H9 (cell line): Measurements from ENCODE around the gene LY6G5C. TPM values are rescaled to one million over a fixed set of nuclear protein-coding genes. Genes with fewer than 3 reads are reported as not detected.

Source experiments
- DNase-seq: peaks from one replicate; pipeline ENCODE4 v3.0.0-alpha.2; 2017
- H2AFZ ChIP-seq: one replicate; pipeline ENCODE4 v1.6.1; 2013; ENCODE audit warnings: mild to moderate bottlenecking, low read length, control low read depth, moderate library complexity
- H2AK5ac ChIP-seq: 2 replicates; pipeline ENCODE4 v1.6.1; 2013; ENCODE audit warnings: low read length, control low read depth, mixed read lengths; ENCODE audit not compliant: insufficient read length
- H2BK120ac ChIP-seq: one replicate; pipeline ENCODE4 v1.6.1; 2013; ENCODE audit warnings: low read depth, mild to moderate bottlenecking, low read length, control low read depth, inconsistent platforms; ENCODE audit not compliant: poor library complexity, severe bottlenecking
- H2BK12ac ChIP-seq: 2 replicates; pipeline ENCODE4 v1.6.1; 2013; ENCODE audit warnings: low read length, control low read depth, mixed read lengths, low read depth; ENCODE audit not compliant: insufficient read length
- H2BK15ac ChIP-seq: 2 replicates; pipeline ENCODE4 v1.6.1; 2013; ENCODE audit warnings: low read depth, low read length, control low read depth
- H2BK20ac ChIP-seq: one replicate; pipeline ENCODE4 v1.6.1; 2013; ENCODE audit warnings: low read depth, mild to moderate bottlenecking, low read length, control low read depth, inconsistent platforms; ENCODE audit not compliant: poor library complexity, severe bottlenecking
- H2BK5ac ChIP-seq: 2 replicates; pipeline ENCODE4 v1.6.1; 2013; ENCODE audit warnings: low read length, control low read depth, mixed read lengths; ENCODE audit not compliant: insufficient read length
- H3K14ac ChIP-seq: 2 replicates; pipeline ENCODE4 v1.6.1; 2013; ENCODE audit warnings: low read length, control low read depth; ENCODE audit not compliant: insufficient read depth
- H3K18ac ChIP-seq: 2 replicates; pipeline ENCODE4 v1.6.1; 2013; ENCODE audit warnings: low read depth, mild to moderate bottlenecking, mixed read lengths, low read length, control low read depth; ENCODE audit not compliant: insufficient read length
- H3K23ac ChIP-seq: 2 replicates; pipeline ENCODE4 v1.6.1; 2013; ENCODE audit warnings: low read length, control low read depth, mixed read lengths, low read depth; ENCODE audit not compliant: insufficient read length
- H3K23me2 ChIP-seq: 2 replicates; pipeline ENCODE4 v1.6.1; 2013; ENCODE audit warnings: low read depth, mild to moderate bottlenecking, mixed read lengths, low read length, control low read depth; ENCODE audit not compliant: insufficient read length, poor library complexity, severe bottlenecking
- H3K27ac ChIP-seq: 2 replicates; pipeline ENCODE4 v1.5.1; 2013; ENCODE audit warnings: low read length, control low read depth, mixed read lengths, low read depth; ENCODE audit not compliant: insufficient read length
- H3K27me3 ChIP-seq: 2 replicates; pipeline ENCODE4 v1.6.1; 2013; ENCODE audit warnings: low read length, control low read depth, inconsistent platforms; ENCODE audit not compliant: insufficient read depth
- H3K4ac ChIP-seq: 2 replicates; pipeline ENCODE4 v1.6.1; 2013; ENCODE audit warnings: low read depth, mild to moderate bottlenecking, control low read depth, inconsistent platforms, low read length, moderate library complexity
- H3K4me1 ChIP-seq: 2 replicates; pipeline ENCODE4 v1.6.1; 2013; ENCODE audit warnings: low read length, control low read depth, inconsistent platforms; ENCODE audit not compliant: insufficient read depth
- H3K4me2 ChIP-seq: 2 replicates; pipeline ENCODE4 v1.6.1; 2013; ENCODE audit warnings: low read length, control low read depth, mixed read lengths; ENCODE audit not compliant: insufficient read length, insufficient read depth
- H3K56ac ChIP-seq: 2 replicates; pipeline ENCODE4 v1.6.1; 2013; ENCODE audit warnings: low read depth, mild to moderate bottlenecking, mixed read lengths, low read length, control low read depth; ENCODE audit not compliant: insufficient read length
- H3K79me1 ChIP-seq: 2 replicates; pipeline ENCODE4 v1.6.1; 2013; ENCODE audit warnings: low read depth, mild to moderate bottlenecking, moderate library complexity, low read length, control low read depth, inconsistent platforms; ENCODE audit not compliant: insufficient read depth, poor library complexity, severe bottlenecking
- H3K79me2 ChIP-seq: 2 replicates; pipeline ENCODE4 v1.6.1; 2013; ENCODE audit warnings: low read length, control low read depth, inconsistent platforms; ENCODE audit not compliant: insufficient read depth
- H3K9ac ChIP-seq: 2 replicates; pipeline ENCODE4 v1.6.1; 2013; ENCODE audit warnings: low read length, control low read depth, mixed read lengths; ENCODE audit not compliant: insufficient read length; ENCODE audit errors: extremely low read depth
- H3K9me3 ChIP-seq: one replicate; pipeline ENCODE4 v1.6.1; 2013; ENCODE audit warnings: low read depth, low read length, inconsistent platforms; ENCODE audit not compliant: control insufficient read depth
- H3T11ph ChIP-seq: one replicate; pipeline ENCODE4 v1.6.1; 2013; ENCODE audit warnings: mild to moderate bottlenecking, low read length, control low read depth, inconsistent platforms
- H4K20me1 ChIP-seq: one replicate; pipeline ENCODE4 v1.6.1; 2013; ENCODE audit not compliant: control insufficient read depth, insufficient read length, insufficient read depth
- H4K5ac ChIP-seq: 2 replicates; pipeline ENCODE4 v1.6.1; 2013; ENCODE audit warnings: low read depth, mild to moderate bottlenecking, mixed read lengths, low read length, control low read depth; ENCODE audit not compliant: insufficient read length
- H4K8ac ChIP-seq: replicated peaks from 2 replicates; pipeline ENCODE4 v1.6.1; 2013; ENCODE audit warnings: low read length, control low read depth, mixed read lengths, low read depth; ENCODE audit not compliant: insufficient read length
- H4K91ac ChIP-seq: 2 replicates; pipeline ENCODE4 v1.6.1; 2013; ENCODE audit warnings: low read depth, mild to moderate bottlenecking, moderate library complexity, mixed read lengths, low read length, control low read depth; ENCODE audit not compliant: insufficient read length
- H3K27ac Mint-ChIP-seq, 3 experiments: 2 replicates in 2 of 3; 3 replicates in 1 of 3; pipeline ENCODE4 v1.8.0; 2020 to 2021; ENCODE audit warnings: mixed read lengths in 3 of 3, mild to moderate bottlenecking in 1 of 3, moderate library complexity in 1 of 3
- H3K27me3 Mint-ChIP-seq: 2 replicates; pipeline ENCODE4 v1.8.0; 2021; ENCODE audit warnings: low read depth, mild to moderate bottlenecking, moderate library complexity, mixed read lengths
- H3K36me3 Mint-ChIP-seq, 3 experiments: 2 replicates in 2 of 3; 3 replicates in 1 of 3; pipeline ENCODE4 v1.8.0; 2020 to 2021; ENCODE audit warnings: low read depth in 3 of 3, mixed read lengths in 3 of 3; ENCODE audit not compliant: insufficient read depth in 1 of 3
- H3K4me1 Mint-ChIP-seq, 2 experiments: 2 replicates each; pipeline ENCODE4 v1.8.0; 2020; ENCODE audit warnings: mixed read lengths in 2 of 2
- H3K4me3 Mint-ChIP-seq, 2 experiments: 2 replicates in 1 of 2; 3 replicates in 1 of 2; pipeline ENCODE4 v1.8.0; 2020 to 2021; ENCODE audit warnings: mild to moderate bottlenecking in 2 of 2, mixed read lengths in 2 of 2, moderate library complexity in 1 of 2
- H3K9me3 Mint-ChIP-seq, 2 experiments: 2 replicates in 1 of 2; 3 replicates in 1 of 2; pipeline ENCODE4 v1.8.0; 2020; ENCODE audit warnings: mild to moderate bottlenecking in 2 of 2, mixed read lengths in 2 of 2, moderate library complexity in 1 of 2
- WGBS: extraction: QIAGEN DNeasy Blood & Tissue Kit; methylation state at CpG from one replicate; pipeline ENCODE4 v1.1.7; 2013; ENCODE audit warnings: missing lambda C conversion rate, low lambda C conversion rate, mixed read lengths; ENCODE audit not compliant: insufficient read length; ENCODE audit errors: extremely low coverage; 5-methylcytosine and 5-hydroxymethylcytosine counted together
- total RNA-seq: library from RNA; stranded (reverse); gene quantifications from 2 replicates; pipeline ENCODE4 v1.2.1, GENCODE V29; 2021
- TF ChIP-seq, protein P1 (sequence below): fragments of 200-600 bp; sonication (generic); conservative IDR thresholded peaks from 3 replicates; pipeline ENCODE4 v1.8.0; 2021; ENCODE audit warnings: antibody characterized with exemption, mild to moderate bottlenecking

LY6G5C gene
- total RNA-seq, 1 experiment from 2014 or later, result 2.2 TPM

DNA sequence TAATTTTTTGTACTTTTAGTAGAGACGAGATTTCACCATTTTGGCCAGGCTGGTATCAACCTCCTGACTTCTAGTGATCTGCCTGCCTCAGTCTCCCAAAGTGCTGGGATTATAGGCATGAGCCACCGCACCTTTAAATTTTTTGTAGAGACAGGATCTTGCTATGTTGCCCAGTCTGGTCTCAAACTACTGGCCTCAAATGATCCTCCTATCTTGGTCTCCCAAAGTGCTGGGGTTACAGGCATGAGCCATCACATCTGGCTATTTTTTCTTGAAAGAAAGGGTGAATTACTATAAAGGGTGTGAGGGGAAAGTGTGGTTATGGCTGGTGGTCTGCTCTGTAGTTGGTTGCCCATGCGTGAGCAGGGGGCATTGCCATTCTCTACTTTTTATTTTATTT is 27.4 kb upstream of the LY6G5C start:
- H3K27me3 ChIP-seq, result no peaks in the 10 kb centered on the region
- no peak overlapping the region for H3K14ac ChIP-seq
- no peak overlapping the region for H2BK15ac ChIP-seq
- no peaks in the 10 kb centered on the region for H3K23me2 ChIP-seq
- no CpG with 5 or more reads among the region's 3 CpGs for WGBS
- H3K18ac ChIP-seq, result no peak overlapping the region
- DNase-seq, result no peak
- no peak overlapping the region for H3K56ac ChIP-seq
- H3K9me3 ChIP-seq, result no peaks in the 10 kb centered on the region
- no peak overlapping the region for H2AK5ac ChIP-seq
- peaks cover 9% of the 10 kb centered on the region for H3K27me3 Mint-ChIP-seq
- no peaks in the 10 kb centered on the region for H3K79me1 ChIP-seq
- no peak overlapping the region for H2BK20ac ChIP-seq
- peaks cover 18 to 23% of the 10 kb centered on the region in 2 experiments for H3K4me1 Mint-ChIP-seq
- no peaks in the 10 kb centered on the region for H4K20me1 ChIP-seq
- no peaks in the 10 kb centered on the region for H3K79me2 ChIP-seq
- H2AFZ ChIP-seq, result no peak overlapping the region
- H2BK12ac ChIP-seq, result no peak overlapping the region
- H3K27ac ChIP-seq, result no peak overlapping the region
- no peak overlapping the region for H2BK5ac ChIP-seq
- TF ChIP-seq, protein P1, sequence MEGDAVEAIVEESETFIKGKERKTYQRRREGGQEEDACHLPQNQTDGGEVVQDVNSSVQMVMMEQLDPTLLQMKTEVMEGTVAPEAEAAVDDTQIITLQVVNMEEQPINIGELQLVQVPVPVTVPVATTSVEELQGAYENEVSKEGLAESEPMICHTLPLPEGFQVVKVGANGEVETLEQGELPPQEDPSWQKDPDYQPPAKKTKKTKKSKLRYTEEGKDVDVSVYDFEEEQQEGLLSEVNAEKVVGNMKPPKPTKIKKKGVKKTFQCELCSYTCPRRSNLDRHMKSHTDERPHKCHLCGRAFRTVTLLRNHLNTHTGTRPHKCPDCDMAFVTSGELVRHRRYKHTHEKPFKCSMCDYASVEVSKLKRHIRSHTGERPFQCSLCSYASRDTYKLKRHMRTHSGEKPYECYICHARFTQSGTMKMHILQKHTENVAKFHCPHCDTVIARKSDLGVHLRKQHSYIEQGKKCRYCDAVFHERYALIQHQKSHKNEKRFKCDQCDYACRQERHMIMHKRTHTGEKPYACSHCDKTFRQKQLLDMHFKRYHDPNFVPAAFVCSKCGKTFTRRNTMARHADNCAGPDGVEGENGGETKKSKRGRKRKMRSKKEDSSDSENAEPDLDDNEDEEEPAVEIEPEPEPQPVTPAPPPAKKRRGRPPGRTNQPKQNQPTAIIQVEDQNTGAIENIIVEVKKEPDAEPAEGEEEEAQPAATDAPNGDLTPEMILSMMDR, result no peak
- H3K9me3 Mint-ChIP-seq, result no peaks in the 10 kb centered on the region
- no peak overlapping the region for H3K9ac ChIP-seq
- H4K91ac ChIP-seq, result no peak overlapping the region
- H4K5ac ChIP-seq, result no peak overlapping the region
- H3K4me3 Mint-ChIP-seq, result no peak overlapping the region
- no peak overlapping the region for H3K4ac ChIP-seq
- no peak overlapping the region for H3K4me2 ChIP-seq
- H4K8ac ChIP-seq, result no peak overlapping the region
- H2BK120ac ChIP-seq, result no peak overlapping the region
- H3T11ph ChIP-seq, result no peak overlapping the region
- no peak overlapping the region for H3K27ac Mint-ChIP-seq
- H3K4me1 ChIP-seq, result no peaks in the 10 kb centered on the region; the same call in 1 of the 2 replicates
- no peak overlapping the region for H3K23ac ChIP-seq
- no peaks in the 10 kb centered on the region for H3K36me3 Mint-ChIP-seq
